Panc1 (cell line): ENCODE results near the gene SPATA21.

ENCODE experiments used
- CTCF ChIP-seq: fragments of 450-650 bp; IDR thresholded peaks from 2 replicates; pipeline ENCODE4 v1.5.1; 2017; ENCODE audit warnings: mild to moderate bottlenecking
- POLR2AphosphoS5 ChIP-seq: IDR thresholded peaks from 2 replicates; pipeline ENCODE4 v1.6.1; 2012; ENCODE audit warnings: mild to moderate bottlenecking, low read depth, low read length, moderate library complexity
- SIN3A ChIP-seq: IDR thresholded peaks from 2 replicates; pipeline ENCODE4 v1.6.1; 2012; ENCODE audit warnings: low read depth, mild to moderate bottlenecking, low read length, moderate library complexity, borderline replicate concordance; ENCODE audit not compliant: insufficient read depth
- TF ChIP-seq, protein P1 (sequence below), 2 experiments: IDR thresholded peaks; 2 replicates each; pipeline ENCODE4 v1.6.1; 2011 to 2012; ENCODE audit warnings: low read depth in 2 of 2, control low read depth in 1 of 2, low read length in 1 of 2, mild to moderate bottlenecking in 1 of 2, moderate library complexity in 1 of 2; ENCODE audit not compliant: insufficient read depth in 1 of 2

DNA sequence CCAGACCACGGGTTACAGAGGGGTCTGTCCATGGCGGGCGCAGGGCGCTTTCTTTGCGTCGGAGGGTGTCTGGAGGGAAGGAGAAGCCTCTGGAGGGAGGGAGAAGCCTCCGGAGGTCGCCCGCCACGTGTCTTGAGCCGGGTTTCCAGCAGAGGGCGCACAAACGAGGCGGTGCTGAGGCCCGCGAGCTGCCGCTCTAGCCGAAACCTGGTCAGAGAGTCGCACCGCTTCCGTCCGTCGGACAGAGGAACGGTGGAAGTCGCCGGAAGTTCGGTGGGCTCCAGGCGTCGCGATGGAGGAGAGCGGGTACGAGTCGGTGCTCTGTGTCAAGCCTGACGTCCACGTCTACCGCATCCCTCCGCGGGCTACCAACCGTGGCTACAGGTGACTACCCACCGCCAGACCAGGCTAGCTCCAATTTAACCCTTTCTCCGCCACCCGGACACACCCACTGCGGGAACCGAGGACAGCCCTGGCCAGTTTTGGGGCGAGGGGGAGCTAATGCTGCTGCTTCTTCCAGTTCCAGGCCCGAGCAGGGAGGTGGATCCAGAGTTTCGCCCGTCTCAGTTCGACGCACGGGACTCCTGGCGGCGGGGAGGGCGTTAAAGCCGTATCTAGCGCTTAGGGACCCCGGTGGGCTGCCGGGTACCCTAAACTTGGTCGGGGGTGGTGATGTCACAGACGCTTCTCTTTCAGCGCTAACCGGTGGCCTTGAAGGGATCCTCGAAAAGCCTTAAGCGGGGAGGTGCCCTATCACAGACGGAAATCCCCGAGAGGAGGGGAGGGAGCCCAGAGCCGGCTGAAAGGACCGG is 3.5 kb upstream of the SPATA21 start, which contains the start of gene NECAP2:
- peak; percentile 97 for TF ChIP-seq CTCF
- peak; percentile 95 for TF ChIP-seq POLR2AphosphoS5
- peak; percentile 98; the same call in 1 of the 2 replicates for TF ChIP-seq SIN3A
- TF ChIP-seq, protein P1, sequence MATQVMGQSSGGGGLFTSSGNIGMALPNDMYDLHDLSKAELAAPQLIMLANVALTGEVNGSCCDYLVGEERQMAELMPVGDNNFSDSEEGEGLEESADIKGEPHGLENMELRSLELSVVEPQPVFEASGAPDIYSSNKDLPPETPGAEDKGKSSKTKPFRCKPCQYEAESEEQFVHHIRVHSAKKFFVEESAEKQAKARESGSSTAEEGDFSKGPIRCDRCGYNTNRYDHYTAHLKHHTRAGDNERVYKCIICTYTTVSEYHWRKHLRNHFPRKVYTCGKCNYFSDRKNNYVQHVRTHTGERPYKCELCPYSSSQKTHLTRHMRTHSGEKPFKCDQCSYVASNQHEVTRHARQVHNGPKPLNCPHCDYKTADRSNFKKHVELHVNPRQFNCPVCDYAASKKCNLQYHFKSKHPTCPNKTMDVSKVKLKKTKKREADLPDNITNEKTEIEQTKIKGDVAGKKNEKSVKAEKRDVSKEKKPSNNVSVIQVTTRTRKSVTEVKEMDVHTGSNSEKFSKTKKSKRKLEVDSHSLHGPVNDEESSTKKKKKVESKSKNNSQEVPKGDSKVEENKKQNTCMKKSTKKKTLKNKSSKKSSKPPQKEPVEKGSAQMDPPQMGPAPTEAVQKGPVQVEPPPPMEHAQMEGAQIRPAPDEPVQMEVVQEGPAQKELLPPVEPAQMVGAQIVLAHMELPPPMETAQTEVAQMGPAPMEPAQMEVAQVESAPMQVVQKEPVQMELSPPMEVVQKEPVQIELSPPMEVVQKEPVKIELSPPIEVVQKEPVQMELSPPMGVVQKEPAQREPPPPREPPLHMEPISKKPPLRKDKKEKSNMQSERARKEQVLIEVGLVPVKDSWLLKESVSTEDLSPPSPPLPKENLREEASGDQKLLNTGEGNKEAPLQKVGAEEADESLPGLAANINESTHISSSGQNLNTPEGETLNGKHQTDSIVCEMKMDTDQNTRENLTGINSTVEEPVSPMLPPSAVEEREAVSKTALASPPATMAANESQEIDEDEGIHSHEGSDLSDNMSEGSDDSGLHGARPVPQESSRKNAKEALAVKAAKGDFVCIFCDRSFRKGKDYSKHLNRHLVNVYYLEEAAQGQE (IDR thresholded peaks at IDR 0.05; ENCODE audit: insufficient read depth in 1 of 2, low read depth in 2 of 2, low read length in 1 of 2), result peak in 1 of 2 experiments; percentile 71; a peak in 1 of 4 replicates
